Left hindlimb (tissue), 1 donor: ENCODE data around the gene USP43.
"Not testable (repeated sequence)": the region's sequence is repeated elsewhere in the genome, so short reads cannot be mapped to it uniquely, and the experiment has no call there.

Experiments
- DNase-seq: peaks from one replicate; pipeline ENCODE4 v3.0.0-alpha.2; 2018

Gene USP43

GRCh38 chr17:9661027-9661426, 15.7 kb downstream of the USP43 start:
- no peak for DNase-seq

DNA sequence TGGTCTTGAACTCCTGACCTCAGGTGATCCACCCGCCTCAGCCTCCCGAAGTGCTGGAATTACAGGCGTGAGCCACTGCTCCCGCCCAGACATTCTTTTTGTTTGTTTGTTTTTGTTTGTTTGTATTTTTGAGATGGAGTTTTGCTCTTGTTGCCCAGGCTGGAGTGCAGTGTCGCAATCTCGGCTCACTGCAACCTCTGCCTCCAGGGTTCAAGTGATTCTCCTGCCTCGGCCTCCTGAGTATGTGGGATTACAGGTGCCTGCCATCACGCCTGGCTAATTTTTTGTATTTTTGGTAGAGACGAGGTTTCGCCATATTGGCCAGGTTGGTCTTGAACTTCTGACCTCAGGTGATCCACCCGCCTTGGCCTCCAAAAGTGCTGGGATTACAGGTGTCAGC, 18.2 kb downstream of the USP43 start:
- not testable (repeated sequence) for DNase-seq

- DNase-seq, result no peak
These were observed 21.2 kb downstream of the USP43 start for GRCh38 chr17:9666461-9667050.

DNA sequence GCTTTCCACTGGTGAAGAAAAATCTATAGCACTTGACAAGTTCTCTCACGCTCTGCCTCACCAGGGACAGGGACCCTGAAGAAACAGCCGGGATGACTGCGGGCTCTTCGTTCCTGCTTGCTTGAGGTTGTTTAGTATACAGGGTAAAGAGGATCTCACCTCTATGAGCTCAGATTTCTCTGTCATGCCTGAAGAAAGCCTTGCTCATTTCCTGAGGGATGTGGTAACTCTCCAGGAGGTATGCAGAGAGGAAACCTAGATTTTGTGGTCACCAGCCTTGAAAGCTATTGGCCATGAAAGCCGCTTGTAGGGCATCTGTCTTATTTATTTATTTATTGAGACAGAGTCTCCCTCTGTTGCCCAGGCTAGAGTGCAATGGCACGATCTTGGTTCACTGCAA, 23.2 kb downstream of the USP43 start:
- DNase-seq, result no peak

DNA sequence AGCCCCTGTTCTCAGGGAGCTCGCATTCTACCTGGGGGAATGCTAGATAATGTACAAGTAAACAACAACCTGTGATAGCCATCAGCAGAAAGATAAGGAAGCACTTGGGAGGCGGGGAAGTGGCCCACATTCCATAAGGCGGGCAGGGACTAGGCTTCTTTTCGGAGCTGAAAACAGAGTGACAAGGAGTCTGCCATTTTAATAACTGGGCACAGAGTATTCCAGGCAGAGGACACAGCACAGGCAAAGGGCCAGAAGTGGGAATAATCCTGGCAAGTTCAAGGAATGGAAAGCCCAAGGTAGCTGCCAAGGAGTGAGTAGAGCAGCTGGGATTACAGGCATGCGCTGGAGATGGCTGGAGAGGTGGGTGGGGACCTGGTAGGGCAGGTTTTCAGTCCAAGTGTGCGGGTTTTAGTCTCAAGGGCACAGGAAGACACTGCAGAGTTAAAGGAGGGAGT, 24.3 kb downstream of the USP43 start:
- DNase-seq, result no peak

DNA sequence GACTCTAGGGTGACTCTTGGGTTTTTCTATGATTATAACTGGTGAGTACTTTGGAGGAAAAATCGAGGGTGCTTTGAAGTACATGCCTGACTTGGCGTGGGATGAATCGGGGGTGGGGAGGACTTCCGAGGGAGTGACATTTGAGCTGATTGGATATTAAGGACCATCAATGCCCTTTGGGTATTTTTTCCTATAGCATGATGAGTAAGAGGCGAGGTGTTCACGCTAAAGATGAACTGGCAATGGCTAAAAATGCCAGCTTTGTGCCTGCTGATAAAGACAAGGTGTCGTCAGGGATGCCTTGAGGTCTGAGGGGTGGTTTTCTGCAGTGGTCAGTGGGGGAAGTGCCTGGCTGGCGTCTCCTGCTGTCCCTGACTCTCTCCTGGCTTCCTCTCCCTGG, 25.3 kb downstream of the USP43 start:
- DNase-seq, result no peak

GRCh38 chr17:9671559-9671958, 26.2 kb downstream of the USP43 start:
- DNase-seq, result no peak

GRCh38 chr17:9672266-9672665, 26.9 kb downstream of the USP43 start:
- DNase-seq, result no peak

DNA sequence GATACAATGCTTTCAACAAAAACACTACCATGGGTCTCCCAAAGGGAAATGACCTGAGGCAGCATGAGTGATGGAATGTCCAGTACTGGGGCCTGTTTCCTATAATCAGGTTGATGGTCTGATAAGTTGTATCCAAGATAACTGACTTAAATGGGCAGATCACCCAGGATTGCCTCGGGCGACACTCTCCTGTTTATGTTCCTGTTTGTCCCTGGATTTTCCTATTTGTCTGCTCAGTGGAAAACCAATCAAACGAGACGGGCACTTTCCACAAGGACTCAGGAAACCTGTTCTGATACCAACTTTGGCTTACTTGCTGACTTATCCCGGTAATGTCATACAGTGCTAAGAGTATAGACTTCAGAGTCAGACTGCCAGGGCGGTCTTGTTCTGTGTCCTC, 27.4 kb downstream of the USP43 start:
- DNase-seq, result no peak

GRCh38 chr17:9676084-9676483, 30.8 kb downstream of the USP43 start:
- no peak for DNase-seq

DNA sequence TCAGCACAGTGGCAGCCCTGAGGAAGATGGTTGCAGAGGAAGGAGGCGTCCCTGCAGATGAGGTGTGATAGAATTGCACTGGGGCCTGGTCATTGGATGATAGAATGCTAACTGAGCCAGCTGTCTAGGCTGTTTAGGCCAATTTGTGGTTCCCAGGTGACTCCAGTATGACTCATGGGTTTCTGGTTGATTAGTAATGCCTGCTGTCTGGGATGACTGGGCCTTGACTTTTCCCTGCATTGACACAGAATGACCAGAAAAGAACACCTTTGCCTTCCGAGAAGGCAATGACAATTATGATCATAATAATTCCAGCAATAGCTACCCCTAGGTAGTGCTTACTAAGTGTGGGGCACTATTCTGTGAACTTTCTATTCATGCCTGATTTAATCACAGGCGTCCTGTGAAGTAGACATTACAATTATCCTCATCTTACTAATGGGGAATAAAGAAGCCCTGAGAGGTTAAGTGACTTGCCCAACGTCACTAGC, 31.5 kb downstream of the USP43 start:
- DNase-seq, result no peak

- DNase-seq, result no peak
These were observed 32.1 kb downstream of the USP43 start for GRCh38 chr17:9677411-9677810.

- no peak for DNase-seq
These were observed 32.6 kb downstream of the USP43 start for GRCh38 chr17:9677896-9678295.

DNA sequence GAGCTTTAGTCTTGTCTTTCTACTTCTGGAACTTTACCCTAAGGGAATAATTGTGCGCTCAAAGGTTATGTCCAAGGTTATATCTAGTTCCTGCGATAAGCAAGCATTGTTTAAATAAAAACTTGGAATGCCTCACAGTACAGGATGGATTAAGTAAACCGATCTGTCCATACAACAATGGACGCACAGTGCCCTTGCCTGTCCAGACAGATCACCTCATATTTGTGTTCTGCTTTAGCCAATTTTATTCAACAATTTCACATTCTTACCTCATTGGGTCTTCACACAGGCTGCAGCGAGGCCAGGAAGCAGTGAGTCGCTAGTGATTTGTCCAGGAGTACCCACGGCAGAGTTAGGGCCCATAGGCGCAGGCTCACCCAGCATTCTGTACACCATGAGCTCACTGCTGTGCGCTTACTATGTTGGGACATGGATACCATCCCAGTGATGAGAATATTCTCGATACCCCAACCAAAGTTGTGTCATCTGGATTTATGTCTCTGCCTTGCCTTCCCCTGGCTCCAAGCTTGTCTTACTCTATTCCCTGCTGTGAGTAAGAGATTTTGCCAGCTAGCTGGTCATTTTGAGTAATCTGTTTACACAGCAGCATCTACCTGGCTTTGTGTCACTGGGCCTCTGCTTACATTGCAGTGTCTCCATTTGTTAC, 39.8 kb downstream of the USP43 start:
- DNase-seq, result no peak

- DNase-seq, result no peak
These were observed 48.4 kb downstream of the USP43 start for GRCh38 chr17:9693755-9694154.

GRCh38 chr17:9696279-9697044, 51.1 kb downstream of the USP43 start:
- DNase-seq, result no peak

DNA sequence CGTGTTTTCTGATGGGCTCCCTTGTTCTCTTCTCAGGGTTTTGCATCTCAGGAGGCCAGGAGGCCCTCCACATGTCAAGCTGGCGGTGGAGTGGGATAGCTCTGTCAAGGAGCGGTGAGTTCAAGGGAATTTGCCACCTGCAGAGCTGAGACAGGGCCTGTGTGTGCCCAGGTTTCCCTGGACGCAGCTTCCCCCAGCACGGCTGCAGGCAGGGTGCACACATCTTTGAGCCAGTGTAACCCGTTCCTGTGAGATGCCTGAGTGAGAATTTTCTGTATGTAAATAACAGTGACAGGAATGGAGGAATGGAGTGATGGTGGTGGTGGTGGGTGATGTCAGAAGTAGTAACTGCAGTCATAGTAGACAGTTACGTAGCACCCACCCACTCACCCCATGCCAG, 54.8 kb downstream of the USP43 start:
- no peak for DNase-seq

DNA sequence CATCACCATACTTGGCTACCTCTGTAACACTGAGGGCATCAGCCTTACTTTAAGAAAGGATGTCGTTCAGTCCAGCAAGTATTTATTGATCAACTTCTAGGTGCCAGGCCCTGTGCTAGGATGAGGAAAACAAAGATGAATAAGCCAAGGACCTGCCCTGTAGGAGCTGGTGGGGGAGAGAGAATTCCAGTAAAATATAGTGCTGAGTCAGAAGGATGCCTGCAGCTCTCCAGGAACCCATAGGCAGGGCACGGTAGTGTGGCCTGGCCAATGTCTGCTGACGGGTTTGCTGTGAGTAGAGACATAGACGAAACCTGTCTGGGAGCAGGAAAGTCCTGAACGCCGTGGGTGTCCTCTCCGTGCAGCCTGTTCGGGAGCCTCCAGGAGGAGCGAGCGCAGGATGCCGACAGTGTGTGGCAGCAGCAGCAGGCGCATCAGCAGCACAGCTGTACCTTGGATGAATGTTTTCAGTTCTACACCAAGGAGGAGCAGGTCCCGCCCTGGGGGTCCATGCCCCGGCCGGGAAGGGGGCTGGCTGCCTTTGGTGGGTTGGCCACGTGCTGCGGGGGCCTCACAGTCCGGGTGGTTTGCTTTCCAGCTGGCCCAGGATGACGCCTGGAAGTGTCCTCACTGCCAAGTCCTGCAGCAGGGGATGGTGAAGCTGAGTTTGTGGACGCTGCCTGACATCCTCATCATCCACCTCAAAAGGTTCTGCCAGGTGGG, 55.6 kb downstream of the USP43 start:
- DNase-seq, result no peak

DNA sequence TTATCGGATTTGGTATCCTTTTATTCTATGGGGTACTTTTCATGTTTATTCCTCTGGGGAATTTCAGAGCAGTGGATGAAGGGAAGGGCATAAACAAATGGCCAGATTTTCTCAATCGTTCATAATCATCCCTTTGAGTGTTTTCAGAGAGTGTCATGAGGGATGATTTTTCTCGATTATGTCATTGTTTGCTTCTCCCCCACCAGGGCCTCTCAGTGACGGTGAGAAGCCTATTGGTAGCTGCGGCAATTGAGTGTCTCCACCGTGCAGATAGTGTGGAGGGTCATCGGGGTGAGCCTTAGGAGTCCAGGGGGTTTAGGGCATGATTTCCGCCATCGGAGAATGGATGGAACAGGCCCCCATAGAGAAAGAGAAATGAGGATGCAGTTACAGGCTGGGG, 57.2 kb downstream of the USP43 start:
- DNase-seq, result no peak

GRCh38 chr17:9702914-9703780, 57.8 kb downstream of the USP43 start:
- no peak for DNase-seq

- no peak for DNase-seq
These were observed 58.4 kb downstream of the USP43 start for GRCh38 chr17:9703781-9704082.

- no peak for DNase-seq
These were observed 60.4 kb downstream of the USP43 start for GRCh38 chr17:9705745-9706144.

- no peak for DNase-seq
These were observed 62.6 kb downstream of the USP43 start for GRCh38 chr17:9707948-9708347.
